HEK293 (cell line): ENCODE results near the gene TAF12.

Experiments
- KLF10 ChIP-seq: fragments of 450-650 bp; IDR thresholded peaks from 2 replicates; pipeline ENCODE4 v1.5.1; 2018; ENCODE audit warnings: missing biosample characterization, mild to moderate bottlenecking, missing genetic modification characterization
- YY1 ChIP-seq: fragments of 450-650 bp; formaldehyde crosslinking; IDR thresholded peaks from 2 replicates; pipeline ENCODE4 v1.5.1; 2018; ENCODE audit warnings: missing biosample characterization, missing genetic modification characterization
- ZBTB17 ChIP-seq: fragments of 450-650 bp; formaldehyde crosslinking; IDR thresholded peaks from 2 replicates; pipeline ENCODE4 v1.5.1; 2016; ENCODE audit warnings: missing biosample characterization, missing genetic modification characterization
- ZNF121 ChIP-seq: fragments of 450-650 bp; formaldehyde crosslinking; IDR thresholded peaks from 2 replicates; pipeline ENCODE4 v1.5.1; 2016; ENCODE audit warnings: missing biosample characterization, missing genetic modification characterization
- ZNF138 ChIP-seq: fragments of 450-650 bp; formaldehyde crosslinking; IDR thresholded peaks from 2 replicates; pipeline ENCODE4 v1.5.1; 2016; ENCODE audit warnings: missing biosample characterization, missing genetic modification characterization, borderline replicate concordance
- ZNF169 ChIP-seq: fragments of 450-650 bp; formaldehyde crosslinking; IDR thresholded peaks from 2 replicates; pipeline ENCODE4 v1.5.1; 2016; ENCODE audit warnings: missing biosample characterization, missing genetic modification characterization
- ZNF274 ChIP-seq, 2 experiments: fragments of 200-500 bp in 1 of 2; fragments of 450-650 bp in 1 of 2; sonication (Bioruptor generic) in 1 of 2; formaldehyde crosslinking in 1 of 2; IDR thresholded peaks; 2 replicates each; pipeline versions ENCODE4 v1.5.1 to v1.6.1; 2014 to 2016; ENCODE audit warnings: borderline replicate concordance in 1 of 2, inconsistent platforms in 1 of 2, low read length in 1 of 2, missing biosample characterization in 1 of 2, missing genetic modification characterization in 1 of 2
- ZNF510 ChIP-seq: fragments of 450-650 bp; formaldehyde crosslinking; IDR thresholded peaks from 2 replicates; pipeline ENCODE4 v1.5.1; 2018; ENCODE audit warnings: mild to moderate bottlenecking, missing genetic modification characterization, missing biosample characterization; ENCODE audit not compliant: insufficient replicate concordance
- ZNF645 ChIP-seq: fragments of 450-650 bp; formaldehyde crosslinking; IDR thresholded peaks from 2 replicates; pipeline ENCODE4; 2016; ENCODE audit warnings: missing biosample characterization, missing genetic modification characterization
- ZSCAN30 ChIP-seq: fragments of 450-650 bp; IDR thresholded peaks from 2 replicates; pipeline ENCODE4 v1.5.1; 2018; ENCODE audit warnings: missing biosample characterization, mild to moderate bottlenecking, missing genetic modification characterization, moderate library complexity
- TF ChIP-seq, protein P1 (sequence below): fragments of 450-650 bp; formaldehyde crosslinking; IDR thresholded peaks from 2 replicates; pipeline ENCODE4 v1.5.1; 2016; ENCODE audit warnings: missing biosample characterization, missing genetic modification characterization
- TF ChIP-seq, protein P2 (sequence below): fragments of 450-650 bp; formaldehyde crosslinking; IDR thresholded peaks from 2 replicates; pipeline ENCODE4 v1.5.1; 2016; ENCODE audit warnings: missing biosample characterization, missing genetic modification characterization, low read depth
- TF ChIP-seq, protein P3 (sequence below): fragments of 450-650 bp; IDR thresholded peaks from 2 replicates; pipeline ENCODE4 v1.5.1; 2018; ENCODE audit warnings: missing biosample characterization, mild to moderate bottlenecking, missing genetic modification characterization

DNA sequence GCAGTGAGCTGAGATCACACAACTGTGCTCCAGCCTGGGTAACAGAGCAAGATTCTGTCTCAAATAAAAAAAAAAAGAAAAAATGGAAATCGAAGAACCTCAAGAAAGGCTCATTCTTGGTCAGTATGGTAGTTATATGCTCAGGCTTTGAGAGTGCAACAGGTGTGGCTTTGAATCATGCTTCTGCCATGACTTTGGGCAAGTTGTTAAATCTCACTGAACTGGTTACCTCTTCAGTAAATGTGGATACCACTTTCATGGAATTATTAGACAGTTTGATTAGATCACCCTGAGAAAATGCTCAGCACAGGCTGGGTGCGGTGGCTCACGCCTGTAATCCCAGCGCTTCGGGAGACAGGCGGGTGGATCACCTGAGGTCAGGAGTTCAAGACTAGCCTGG is 77.1 kb downstream of the TAF12 start:
- TF ChIP-seq, protein P1, sequence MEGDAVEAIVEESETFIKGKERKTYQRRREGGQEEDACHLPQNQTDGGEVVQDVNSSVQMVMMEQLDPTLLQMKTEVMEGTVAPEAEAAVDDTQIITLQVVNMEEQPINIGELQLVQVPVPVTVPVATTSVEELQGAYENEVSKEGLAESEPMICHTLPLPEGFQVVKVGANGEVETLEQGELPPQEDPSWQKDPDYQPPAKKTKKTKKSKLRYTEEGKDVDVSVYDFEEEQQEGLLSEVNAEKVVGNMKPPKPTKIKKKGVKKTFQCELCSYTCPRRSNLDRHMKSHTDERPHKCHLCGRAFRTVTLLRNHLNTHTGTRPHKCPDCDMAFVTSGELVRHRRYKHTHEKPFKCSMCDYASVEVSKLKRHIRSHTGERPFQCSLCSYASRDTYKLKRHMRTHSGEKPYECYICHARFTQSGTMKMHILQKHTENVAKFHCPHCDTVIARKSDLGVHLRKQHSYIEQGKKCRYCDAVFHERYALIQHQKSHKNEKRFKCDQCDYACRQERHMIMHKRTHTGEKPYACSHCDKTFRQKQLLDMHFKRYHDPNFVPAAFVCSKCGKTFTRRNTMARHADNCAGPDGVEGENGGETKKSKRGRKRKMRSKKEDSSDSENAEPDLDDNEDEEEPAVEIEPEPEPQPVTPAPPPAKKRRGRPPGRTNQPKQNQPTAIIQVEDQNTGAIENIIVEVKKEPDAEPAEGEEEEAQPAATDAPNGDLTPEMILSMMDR (tag by site-specific recombination), result no peak
- TF ChIP-seq ZSCAN30 (tag by site-specific recombination) (no peak), ZNF138 (tag by site-specific recombination) (no peak), ZNF169 (tag by site-specific recombination) (no peak), ZNF645 (tag by site-specific recombination) (no peak), ZNF121 (no peak), ZNF274 (IDR thresholded peaks at IDR 0.05; ENCODE audit: low read length) (no peak), ZNF274 (tag by site-specific recombination; IDR thresholded peaks at IDR 0.05; ENCODE audit: borderline replicate concordance) (no peak), KLF10 (tag by site-specific recombination) (no peak), YY1 (tag by site-specific recombination) (no peak), ZBTB17 (tag by site-specific recombination) (no peak), ZNF510 (tag by site-specific recombination) (no peak)
- TF ChIP-seq, protein P2, sequence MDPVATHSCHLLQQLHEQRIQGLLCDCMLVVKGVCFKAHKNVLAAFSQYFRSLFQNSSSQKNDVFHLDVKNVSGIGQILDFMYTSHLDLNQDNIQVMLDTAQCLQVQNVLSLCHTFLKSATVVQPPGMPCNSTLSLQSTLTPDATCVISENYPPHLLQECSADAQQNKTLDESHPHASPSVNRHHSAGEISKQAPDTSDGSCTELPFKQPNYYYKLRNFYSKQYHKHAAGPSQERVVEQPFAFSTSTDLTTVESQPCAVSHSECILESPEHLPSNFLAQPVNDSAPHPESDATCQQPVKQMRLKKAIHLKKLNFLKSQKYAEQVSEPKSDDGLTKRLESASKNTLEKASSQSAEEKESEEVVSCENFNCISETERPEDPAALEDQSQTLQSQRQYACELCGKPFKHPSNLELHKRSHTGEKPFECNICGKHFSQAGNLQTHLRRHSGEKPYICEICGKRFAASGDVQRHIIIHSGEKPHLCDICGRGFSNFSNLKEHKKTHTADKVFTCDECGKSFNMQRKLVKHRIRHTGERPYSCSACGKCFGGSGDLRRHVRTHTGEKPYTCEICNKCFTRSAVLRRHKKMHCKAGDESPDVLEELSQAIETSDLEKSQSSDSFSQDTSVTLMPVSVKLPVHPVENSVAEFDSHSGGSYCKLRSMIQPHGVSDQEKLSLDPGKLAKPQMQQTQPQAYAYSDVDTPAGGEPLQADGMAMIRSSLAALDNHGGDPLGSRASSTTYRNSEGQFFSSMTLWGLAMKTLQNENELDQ (tag by site-specific recombination), result no peak
- TF ChIP-seq, protein P3, sequence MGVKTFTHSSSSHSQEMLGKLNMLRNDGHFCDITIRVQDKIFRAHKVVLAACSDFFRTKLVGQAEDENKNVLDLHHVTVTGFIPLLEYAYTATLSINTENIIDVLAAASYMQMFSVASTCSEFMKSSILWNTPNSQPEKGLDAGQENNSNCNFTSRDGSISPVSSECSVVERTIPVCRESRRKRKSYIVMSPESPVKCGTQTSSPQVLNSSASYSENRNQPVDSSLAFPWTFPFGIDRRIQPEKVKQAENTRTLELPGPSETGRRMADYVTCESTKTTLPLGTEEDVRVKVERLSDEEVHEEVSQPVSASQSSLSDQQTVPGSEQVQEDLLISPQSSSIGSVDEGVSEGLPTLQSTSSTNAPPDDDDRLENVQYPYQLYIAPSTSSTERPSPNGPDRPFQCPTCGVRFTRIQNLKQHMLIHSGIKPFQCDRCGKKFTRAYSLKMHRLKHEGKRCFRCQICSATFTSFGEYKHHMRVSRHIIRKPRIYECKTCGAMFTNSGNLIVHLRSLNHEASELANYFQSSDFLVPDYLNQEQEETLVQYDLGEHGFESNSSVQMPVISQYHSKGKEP (tag by site-specific recombination), result no peak
